ENCODE data around the gene PLPP4.

GRCh38 chr10:120457431-120458172 is 575 bp downstream of the PLPP4 start:
- TF ChIP-seq TOX (CRISPR knock-in tag; IDR thresholded peaks at IDR 0.05; ENCODE audit: borderline replicate concordance), result no peak
- TF ChIP-seq BACH2 (CRISPR knock-in tag; IDR thresholded peaks at IDR 0.05; ENCODE audit: borderline replicate concordance), result no peak
- no peak for TF ChIP-seq TCF4 (CRISPR knock-in tag; IDR thresholded peaks at IDR 0.05; ENCODE audit: borderline replicate concordance)
- TF ChIP-seq OSR1 (CRISPR knock-in tag; IDR thresholded peaks at IDR 0.05), result no peak
- TF ChIP-seq PATZ1 (CRISPR knock-in tag; IDR thresholded peaks at IDR 0.05; ENCODE audit: borderline replicate concordance), result no peak
- no peak for TF ChIP-seq ZFP30 (CRISPR knock-in tag; IDR thresholded peaks at IDR 0.05)
- no peak for TF ChIP-seq RARB (CRISPR knock-in tag; IDR thresholded peaks at IDR 0.05)

All from SK-N-SH treated with all-trans-retinoic acid at 6 μM for 48 hours (cell line).